Neural progenitor cell (in vitro differentiated cells): ENCODE results near the gene NCS1. TPM values are rescaled to one million over a fixed set of nuclear protein-coding genes. Genes with fewer than 3 reads are reported as not detected.

Experiments used
- DNase-seq: peaks from one replicate; pipeline ENCODE4 v3.0.0-alpha.2; 2016; ENCODE audit warnings: low spot score
- H2AFZ ChIP-seq: fragments of 200-600 bp; sonication (generic); replicated peaks from 2 replicates; pipeline ENCODE4 v1.6.1; 2016; ENCODE audit warnings: antibody characterized with exemption
- H3F3A ChIP-seq: fragments of 200-600 bp; sonication (generic); 2 replicates; pipeline ENCODE4 v1.6.1; 2016; ENCODE audit warnings: antibody characterized with exemption, low read depth
- H3K27ac ChIP-seq: fragments of 200-600 bp; sonication (generic); 2 replicates; pipeline ENCODE4 v1.5.1; 2016; ENCODE audit warnings: mild to moderate bottlenecking
- H3K27me3 ChIP-seq: fragments of 200-600 bp; sonication (generic); 2 replicates; pipeline ENCODE4 v1.6.1; 2016; ENCODE audit warnings: mild to moderate bottlenecking, moderate library complexity
- H3K36me3 ChIP-seq: fragments of 200-600 bp; sonication (generic); 2 replicates; pipeline ENCODE4 v1.5.1; 2016
- H3K4me1 ChIP-seq: fragments of 200-600 bp; sonication (generic); 2 replicates; pipeline ENCODE4 v1.6.1; 2016; ENCODE audit warnings: mixed run types
- H3K4me2 ChIP-seq: fragments of 200-600 bp; sonication (generic); 2 replicates; pipeline ENCODE4 v1.6.1; 2016
- H3K4me3 ChIP-seq: fragments of 200-600 bp; sonication (generic); 2 replicates; pipeline ENCODE4 v1.5.1; 2016
- H3K79me2 ChIP-seq: fragments of 200-600 bp; sonication (generic); 2 replicates; pipeline ENCODE4 v1.6.1; 2016; ENCODE audit warnings: low read depth
- H3K9ac ChIP-seq: fragments of 200-600 bp; sonication (generic); 2 replicates; pipeline ENCODE4 v1.6.1; 2016
- H3K9me3 ChIP-seq: fragments of 200-600 bp; sonication (generic); 2 replicates; pipeline ENCODE4 v1.5.1; 2016; ENCODE audit warnings: low read depth
- H4K20me1 ChIP-seq: fragments of 200-600 bp; sonication (generic); 2 replicates; pipeline ENCODE4 v1.6.1; 2016; ENCODE audit warnings: low read depth
- H3K27ac Mint-ChIP-seq: 3 replicates; pipeline ENCODE4 v1.8.0; 2021; ENCODE audit warnings: mixed read lengths
- H3K27me3 Mint-ChIP-seq: 2 replicates; pipeline ENCODE4 v1.8.0; 2022; ENCODE audit warnings: low read depth, mild to moderate bottlenecking, inconsistent platforms, moderate library complexity, mixed read lengths; ENCODE audit not compliant: insufficient read depth
- H3K36me3 Mint-ChIP-seq: 3 replicates; pipeline ENCODE4 v1.8.0; 2021; ENCODE audit warnings: mixed read lengths
- H3K4me1 Mint-ChIP-seq: 3 replicates; pipeline ENCODE4 v1.8.0; 2021; ENCODE audit warnings: mixed read lengths
- H3K4me3 Mint-ChIP-seq: 3 replicates; pipeline ENCODE4 v1.8.0; 2021; ENCODE audit warnings: mild to moderate bottlenecking, moderate library complexity, mixed read lengths
- H3K9me3 Mint-ChIP-seq: 3 replicates; pipeline ENCODE4 v1.8.0; 2020; ENCODE audit warnings: mixed read lengths
- CTCF ChIP-seq: fragments of 200-600 bp; sonication (generic); IDR thresholded peaks from 2 replicates; pipeline ENCODE4 v1.5.1; 2017; ENCODE audit warnings: antibody characterized with exemption, mild to moderate bottlenecking
- EZH2 ChIP-seq: fragments of 200-600 bp; sonication (generic); IDR thresholded peaks from 2 replicates; pipeline ENCODE4 v1.6.1; 2017; ENCODE audit warnings: antibody characterized with exemption, mild to moderate bottlenecking, moderate library complexity
- EZH2phosphoT487 ChIP-seq: fragments of 200-600 bp; sonication (generic); IDR thresholded peaks from 2 replicates; pipeline ENCODE4 v1.6.1; 2017; ENCODE audit warnings: antibody characterized with exemption
- total RNA-seq: library from RNA; depleted of rRNA; stranded (reverse); fragments of >200 nt; gene quantifications from 2 replicates; pipeline ENCODE4 v1.2.3, GENCODE V29; 2015; ENCODE audit warnings: low replicate concordance

NCS1 gene
- total RNA-seq, 1 donor from 2014 or later = 16.0 TPM

- H3K4me1 ChIP-seq = peaks cover 11% of the 10 kb centered on the region
- DNase-seq = no peak
- H3K4me1 Mint-ChIP-seq = peaks cover 24% of the 10 kb centered on the region
- H3K4me3 ChIP-seq = no peak overlapping the region
- no peak overlapping the region for H2AFZ ChIP-seq
- no peak overlapping the region for H3K4me3 Mint-ChIP-seq
- no peak overlapping the region for H3K9ac ChIP-seq
- no peaks in the 10 kb centered on the region for H4K20me1 ChIP-seq
- H3K36me3 Mint-ChIP-seq = no peaks in the 10 kb centered on the region
- no peaks in the 10 kb centered on the region for H3K36me3 ChIP-seq
- H3K27ac Mint-ChIP-seq = no peak overlapping the region
- H3K27ac ChIP-seq = no peak overlapping the region
- TF ChIP-seq EZH2 (no peak), CTCF (no peak), EZH2phosphoT487 (no peak)
- H3K79me2 ChIP-seq = no peaks in the 10 kb centered on the region
- peaks cover 8% of the 10 kb centered on the region for H3K27me3 Mint-ChIP-seq
- H3K27me3 ChIP-seq = no peaks in the 10 kb centered on the region
- H3K9me3 Mint-ChIP-seq = no peaks in the 10 kb centered on the region
- H3K9me3 ChIP-seq = no peaks in the 10 kb centered on the region
- H3F3A ChIP-seq = no peaks in the 10 kb centered on the region
- H3K4me2 ChIP-seq = no peak overlapping the region
Measured at GRCh38 chr9:130145658-130146057, 26.5 kb upstream of the NCS1 start.

- H3F3A ChIP-seq = no peaks in the 10 kb centered on the region
- H3K27me3 Mint-ChIP-seq = peaks cover 8% of the 10 kb centered on the region
- H3K36me3 ChIP-seq = no peaks in the 10 kb centered on the region
- H3K79me2 ChIP-seq = no peaks in the 10 kb centered on the region
- no peaks in the 10 kb centered on the region for H4K20me1 ChIP-seq
- TF ChIP-seq EZH2phosphoT487 (no peak), CTCF (no peak), EZH2 (no peak)
- no peaks in the 10 kb centered on the region for H3K27me3 ChIP-seq
- H3K9me3 ChIP-seq = no peaks in the 10 kb centered on the region
- no peak overlapping the region for H3K4me3 ChIP-seq
- H2AFZ ChIP-seq = no peak overlapping the region
- H3K4me1 Mint-ChIP-seq = peaks cover 24% of the 10 kb centered on the region
- peaks cover 8% of the 10 kb centered on the region for H3K4me1 ChIP-seq
- DNase-seq = no peak
- no peak overlapping the region for H3K9ac ChIP-seq
- H3K27ac ChIP-seq = no peak overlapping the region
- H3K27ac Mint-ChIP-seq = no peak overlapping the region
- H3K4me3 Mint-ChIP-seq = no peak overlapping the region
- no peaks in the 10 kb centered on the region for H3K36me3 Mint-ChIP-seq
- H3K4me2 ChIP-seq = no peak overlapping the region
- H3K9me3 Mint-ChIP-seq = no peaks in the 10 kb centered on the region
Measured at GRCh38 chr9:130147198-130147597, 25.0 kb upstream of the NCS1 start.

- no peaks in the 10 kb centered on the region for H3K27me3 ChIP-seq
- H3K9ac ChIP-seq = no peak overlapping the region
- Mint-ChIP-seq H3K27ac (no peak overlapping the region), H3K36me3 (no peaks in the 10 kb centered on the region), H3K9me3 (no peaks in the 10 kb centered on the region), H3K4me3 (peak overlapping the region; percentile 52), H3K27me3 (peaks cover 8% of the 10 kb centered on the region), H3K4me1 (peaks cover 17% of the 10 kb centered on the region)
- H4K20me1 ChIP-seq = no peaks in the 10 kb centered on the region
- no peak overlapping the region for H3K4me2 ChIP-seq
- peaks cover 1% of the 10 kb centered on the region for H3K4me1 ChIP-seq
- H3K4me3 ChIP-seq = no peak overlapping the region
- H3K27ac ChIP-seq = no peak overlapping the region
- H2AFZ ChIP-seq = no peak overlapping the region
- no peaks in the 10 kb centered on the region for H3F3A ChIP-seq
- H3K9me3 ChIP-seq = no peaks in the 10 kb centered on the region
- H3K36me3 ChIP-seq = no peaks in the 10 kb centered on the region
- TF ChIP-seq CTCF = no peak
- TF ChIP-seq EZH2phosphoT487 = no peak
- no peak for TF ChIP-seq EZH2
- no peak for DNase-seq
- no peaks in the 10 kb centered on the region for H3K79me2 ChIP-seq
Measured at GRCh38 chr9:130147910-130148309, 24.3 kb upstream of the NCS1 start.

- Mint-ChIP-seq H3K4me3 (no peak overlapping the region), H3K36me3 (no peaks in the 10 kb centered on the region), H3K4me1 (peaks cover 7% of the 10 kb centered on the region), H3K27ac (no peak overlapping the region), H3K9me3 (no peaks in the 10 kb centered on the region), H3K27me3 (peaks cover 8% of the 10 kb centered on the region)
- H3K27me3 ChIP-seq = no peaks in the 10 kb centered on the region
- no peaks in the 10 kb centered on the region for H3K9me3 ChIP-seq
- H3K36me3 ChIP-seq = no peaks in the 10 kb centered on the region
- DNase-seq = no peak
- H3F3A ChIP-seq = no peaks in the 10 kb centered on the region
- H3K4me1 ChIP-seq = no peaks in the 10 kb centered on the region
- no peaks in the 10 kb centered on the region for H3K79me2 ChIP-seq
- no peak overlapping the region for H3K9ac ChIP-seq
- no peaks in the 10 kb centered on the region for H4K20me1 ChIP-seq
- no peak overlapping the region for H3K27ac ChIP-seq
- H2AFZ ChIP-seq = no peak overlapping the region
- H3K4me2 ChIP-seq = no peak overlapping the region
- no peak for TF ChIP-seq EZH2
- TF ChIP-seq CTCF = no peak
- no peak for TF ChIP-seq EZH2phosphoT487
- H3K4me3 ChIP-seq = no peak overlapping the region
Measured at GRCh38 chr9:130149031-130149430, 23.2 kb upstream of the NCS1 start.
